Lower leg skin (tissue), 4 donors: ENCODE data around the gene PCCA. TPM values are rescaled to one million over a fixed set of nuclear protein-coding genes. Genes with fewer than 3 reads are reported as not detected.

Experiments
- DNase-seq, 2 donors: peaks; one replicate each; pipeline ENCODE4 v3.0.0-alpha.2; 2019; ENCODE audit warnings: low spot score in 2 of 2
- H3K4me3 ChIP-seq: fragments of 200-600 bp; sonication (generic); 2 replicates; pipeline ENCODE4 v1.5.1; 2017; ENCODE audit warnings: mild to moderate bottlenecking, low read depth; ENCODE audit not compliant: poor library complexity, severe bottlenecking
- POLR2A ChIP-seq, 2 donors: fragments of 450-650 bp; IDR thresholded peaks; one replicate each; pipeline ENCODE4 v1.6.1; 2016 to 2017; ENCODE audit warnings: antibody characterized with exemption in 2 of 2, mild to moderate bottlenecking in 1 of 2, moderate library complexity in 1 of 2
- WGBS, 2 donors: methylation state at CpG; one replicate each; pipeline ENCODE4 v1.1.5; 2018; 5-methylcytosine and 5-hydroxymethylcytosine counted together
- intact Hi-C: fragments of 100-400 bp; cut with DNase I; formaldehyde crosslinking; loops from one replicate; pipeline ENCODE4 v1.15.0; 2023; ENCODE audit warnings: low total_unique reads
- total RNA-seq, 4 donors: library from RNA; depleted of rRNA; stranded (reverse); fragments of >200 nt; gene quantifications; one replicate each; pipeline ENCODE4 v1.1.0, GENCODE V29; 2016
- TF ChIP-seq, protein P1 (sequence below), 3 donors: fragments of 450-650 bp; IDR thresholded peaks; one replicate each; pipeline ENCODE4 v1.5.1; 2016; ENCODE audit warnings: antibody characterized with exemption in 3 of 3, mild to moderate bottlenecking in 3 of 3, moderate library complexity in 2 of 3

PCCA gene
- total RNA-seq, 4 donors from 2014 or later: 24.3 to 34.2 (median 26.2) TPM

DNA sequence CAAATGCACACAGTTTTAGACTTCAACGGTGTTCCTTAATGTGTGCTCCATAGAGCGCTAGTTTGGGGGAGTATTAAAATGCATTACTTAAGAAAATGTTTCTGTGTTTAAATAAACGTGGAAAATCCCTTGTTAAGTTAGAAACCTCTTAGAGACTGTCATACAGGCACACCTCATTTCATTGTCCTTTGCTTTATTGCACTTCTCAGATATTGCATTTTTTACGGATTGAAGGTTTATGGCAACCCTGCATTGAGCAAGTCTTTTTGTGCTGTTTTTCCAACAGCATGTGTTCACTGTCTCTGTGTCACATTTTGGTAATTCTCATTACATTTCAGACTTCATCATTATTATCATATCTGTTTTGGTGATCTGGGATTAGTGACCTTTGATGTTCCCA lies 255.7 kb downstream of the PCCA start:
- H3K4me3 ChIP-seq: no peak overlapping the region
- TF ChIP-seq, protein P1, sequence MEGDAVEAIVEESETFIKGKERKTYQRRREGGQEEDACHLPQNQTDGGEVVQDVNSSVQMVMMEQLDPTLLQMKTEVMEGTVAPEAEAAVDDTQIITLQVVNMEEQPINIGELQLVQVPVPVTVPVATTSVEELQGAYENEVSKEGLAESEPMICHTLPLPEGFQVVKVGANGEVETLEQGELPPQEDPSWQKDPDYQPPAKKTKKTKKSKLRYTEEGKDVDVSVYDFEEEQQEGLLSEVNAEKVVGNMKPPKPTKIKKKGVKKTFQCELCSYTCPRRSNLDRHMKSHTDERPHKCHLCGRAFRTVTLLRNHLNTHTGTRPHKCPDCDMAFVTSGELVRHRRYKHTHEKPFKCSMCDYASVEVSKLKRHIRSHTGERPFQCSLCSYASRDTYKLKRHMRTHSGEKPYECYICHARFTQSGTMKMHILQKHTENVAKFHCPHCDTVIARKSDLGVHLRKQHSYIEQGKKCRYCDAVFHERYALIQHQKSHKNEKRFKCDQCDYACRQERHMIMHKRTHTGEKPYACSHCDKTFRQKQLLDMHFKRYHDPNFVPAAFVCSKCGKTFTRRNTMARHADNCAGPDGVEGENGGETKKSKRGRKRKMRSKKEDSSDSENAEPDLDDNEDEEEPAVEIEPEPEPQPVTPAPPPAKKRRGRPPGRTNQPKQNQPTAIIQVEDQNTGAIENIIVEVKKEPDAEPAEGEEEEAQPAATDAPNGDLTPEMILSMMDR (IDR thresholded peaks at IDR 0.05): no peak
- WGBS, 2 donors: 83 to 92% methylated on average over 4 of the region's 4 CpGs
- intact Hi-C loops: no loop called here
- DNase-seq: no peak

DNA sequence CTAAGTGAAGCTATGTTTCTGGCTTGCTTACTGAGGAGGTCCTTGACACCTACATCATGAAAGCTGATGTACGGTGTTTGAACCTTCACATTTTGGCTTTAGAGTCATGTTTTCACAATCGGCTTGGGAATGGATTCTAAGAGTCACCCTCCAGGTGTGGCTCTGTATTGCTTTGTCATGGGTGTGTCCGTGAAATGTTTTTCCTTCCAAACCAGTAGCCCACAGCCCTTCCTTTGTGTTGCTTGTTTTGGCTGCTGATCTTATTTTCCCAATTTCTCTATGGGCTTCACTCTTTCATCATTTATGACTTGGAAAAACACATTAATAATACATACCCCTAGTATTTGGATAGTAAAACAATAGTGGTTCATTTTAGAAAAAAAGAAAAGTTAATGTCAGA lies 259.1 kb downstream of the PCCA start:
- intact Hi-C loops: no loop called here
- H3K4me3 ChIP-seq: no peak overlapping the region
- no peak for DNase-seq
- 51 to 61% methylated on average over 3 of the region's 3 CpGs for WGBS, 2 donors
- no peak for TF ChIP-seq POLR2A (IDR thresholded peaks at IDR 0.05)
- TF ChIP-seq, protein P1 (IDR thresholded peaks at IDR 0.05): no peak

DNA sequence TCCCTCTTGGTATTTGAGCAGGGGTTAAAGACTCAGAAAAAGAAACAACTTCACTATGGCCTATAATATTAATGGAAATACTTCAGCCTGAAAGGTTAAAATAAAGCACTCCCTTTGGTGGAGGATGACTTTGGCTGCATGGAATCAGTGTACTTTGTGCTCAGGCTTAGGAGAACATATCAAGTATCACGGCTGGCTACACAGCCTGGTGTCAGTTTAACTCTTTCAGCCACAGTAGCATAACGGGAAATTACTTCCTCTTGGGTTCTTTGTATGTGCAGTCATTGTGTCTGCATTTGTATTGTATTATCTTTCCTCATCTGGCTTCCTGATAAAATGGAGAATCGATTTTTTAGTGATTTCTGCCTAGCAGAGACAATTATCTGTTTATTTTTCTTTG lies 260.7 kb downstream of the PCCA start:
- intact Hi-C loops: no loop called here
- H3K4me3 ChIP-seq: no peak overlapping the region
- TF ChIP-seq POLR2A (IDR thresholded peaks at IDR 0.05): no peak
- TF ChIP-seq, protein P1 (IDR thresholded peaks at IDR 0.05): no peak
- 61 to 67% methylated on average over 3 of the region's 3 CpGs for WGBS, 2 donors
- no peak for DNase-seq

DNA sequence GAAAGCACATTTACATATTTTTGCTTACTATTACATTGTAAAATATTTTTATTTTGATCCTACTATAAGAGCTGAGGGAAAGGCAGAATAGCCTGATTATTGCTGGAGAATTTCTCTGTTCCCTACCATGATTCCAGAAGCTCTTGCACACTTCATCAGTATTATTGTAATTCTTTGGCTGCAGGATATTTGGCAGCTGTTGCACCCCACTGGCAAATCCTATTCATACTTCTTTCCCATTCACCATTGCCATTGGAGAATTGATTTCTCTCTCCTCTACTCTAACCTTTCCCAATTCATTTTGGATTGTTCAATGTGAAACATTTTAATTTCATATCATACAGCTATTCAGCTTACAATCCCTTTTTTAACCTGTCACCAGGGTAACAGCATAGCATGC lies 261.7 kb downstream of the PCCA start:
- no peak for TF ChIP-seq POLR2A (IDR thresholded peaks at IDR 0.05)
- TF ChIP-seq, protein P1 (IDR thresholded peaks at IDR 0.05): no peak
- intact Hi-C loops: no loop called here
- DNase-seq: no peak
- H3K4me3 ChIP-seq: no peak overlapping the region

DNA sequence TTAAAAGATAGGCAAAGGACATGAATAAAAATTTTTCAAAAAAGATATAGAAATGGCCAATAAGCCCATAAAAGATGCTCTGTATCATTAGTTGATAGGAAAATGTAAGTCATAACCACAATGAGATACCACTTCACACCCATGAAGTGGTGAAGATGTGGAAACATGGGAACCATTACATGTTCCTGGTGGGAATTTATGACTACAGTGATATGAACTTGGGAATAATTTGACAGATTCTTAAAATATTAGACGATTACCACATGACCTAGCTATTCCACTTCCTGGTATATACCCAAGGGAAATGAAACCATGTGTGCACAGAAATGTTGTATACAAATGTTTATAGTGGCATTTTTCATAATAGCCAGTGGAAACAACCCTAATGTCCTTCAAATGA lies 267.5 kb downstream of the PCCA start:
- DNase-seq: no peak
- H3K4me3 ChIP-seq: no peak overlapping the region
- TF ChIP-seq, protein P1 (IDR thresholded peaks at IDR 0.05): no peak
- no peak for TF ChIP-seq POLR2A (IDR thresholded peaks at IDR 0.05)
- WGBS, 2 donors: 61 to 63% methylated on average over 1 of the region's 1 CpG
- intact Hi-C loops: no loop called here

DNA sequence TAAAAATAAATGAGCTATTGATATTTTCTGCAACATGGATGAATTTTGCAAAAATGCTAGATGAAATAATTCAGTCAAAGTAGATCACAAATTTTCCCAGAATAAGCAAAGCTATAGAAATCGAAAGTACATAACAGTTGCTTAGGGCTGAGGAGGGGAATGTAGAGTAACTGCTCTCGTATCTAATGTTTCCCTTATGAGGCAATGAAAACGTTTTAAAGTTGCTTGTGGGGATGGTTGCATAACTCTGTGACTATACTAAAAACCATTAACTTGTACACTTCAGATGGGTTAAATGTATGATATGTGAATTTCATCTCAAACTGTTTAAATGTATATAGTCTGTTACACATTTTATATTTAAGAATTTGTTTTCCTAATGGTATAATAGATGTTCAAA lies 268.0 kb downstream of the PCCA start:
- 67 to 69% methylated on average over 3 of the region's 3 CpGs for WGBS, 2 donors
- H3K4me3 ChIP-seq: no peak overlapping the region
- TF ChIP-seq, protein P1 (IDR thresholded peaks at IDR 0.05): no peak
- TF ChIP-seq POLR2A (IDR thresholded peaks at IDR 0.05): no peak
- intact Hi-C loops: no loop called here
- no peak for DNase-seq
